ENCODE data around the gene TSPAN31.

Gene TSPAN31

GRCh38 chr12:57752668-57753000, 7.8 kb downstream of the TSPAN31 start:
- DNase-seq (ENCODE audit: low read depth), result no peak

DNA sequence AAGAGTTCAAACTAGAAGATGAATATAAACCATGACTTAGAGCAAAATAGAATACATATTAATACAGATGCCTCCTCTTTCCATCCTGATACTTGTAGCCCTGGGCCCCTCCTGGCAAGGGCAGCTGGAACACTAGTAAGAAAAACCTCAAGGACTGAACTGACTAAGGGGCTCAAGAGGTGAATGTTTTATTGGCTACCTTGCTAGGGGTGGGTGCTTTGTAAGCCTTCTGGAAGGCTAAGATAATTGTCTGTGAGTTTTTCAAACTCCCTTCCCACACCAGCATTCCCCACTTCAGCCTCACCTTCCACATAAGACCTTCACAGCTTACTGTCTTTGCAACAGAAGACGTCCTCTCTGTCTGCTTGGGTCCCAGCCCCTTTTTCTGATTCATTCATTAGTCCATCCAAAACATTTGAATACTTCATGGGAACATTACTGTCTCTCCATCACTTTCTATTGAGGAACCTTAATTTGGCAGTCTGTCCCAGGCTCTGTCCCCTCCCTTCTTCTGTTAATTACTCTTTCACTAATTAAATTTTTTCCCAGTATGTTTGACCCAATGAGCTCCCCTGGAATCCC, 9.0 kb downstream of the TSPAN31 start:
- DNase-seq (ENCODE audit: low read depth), result no peak

DNA sequence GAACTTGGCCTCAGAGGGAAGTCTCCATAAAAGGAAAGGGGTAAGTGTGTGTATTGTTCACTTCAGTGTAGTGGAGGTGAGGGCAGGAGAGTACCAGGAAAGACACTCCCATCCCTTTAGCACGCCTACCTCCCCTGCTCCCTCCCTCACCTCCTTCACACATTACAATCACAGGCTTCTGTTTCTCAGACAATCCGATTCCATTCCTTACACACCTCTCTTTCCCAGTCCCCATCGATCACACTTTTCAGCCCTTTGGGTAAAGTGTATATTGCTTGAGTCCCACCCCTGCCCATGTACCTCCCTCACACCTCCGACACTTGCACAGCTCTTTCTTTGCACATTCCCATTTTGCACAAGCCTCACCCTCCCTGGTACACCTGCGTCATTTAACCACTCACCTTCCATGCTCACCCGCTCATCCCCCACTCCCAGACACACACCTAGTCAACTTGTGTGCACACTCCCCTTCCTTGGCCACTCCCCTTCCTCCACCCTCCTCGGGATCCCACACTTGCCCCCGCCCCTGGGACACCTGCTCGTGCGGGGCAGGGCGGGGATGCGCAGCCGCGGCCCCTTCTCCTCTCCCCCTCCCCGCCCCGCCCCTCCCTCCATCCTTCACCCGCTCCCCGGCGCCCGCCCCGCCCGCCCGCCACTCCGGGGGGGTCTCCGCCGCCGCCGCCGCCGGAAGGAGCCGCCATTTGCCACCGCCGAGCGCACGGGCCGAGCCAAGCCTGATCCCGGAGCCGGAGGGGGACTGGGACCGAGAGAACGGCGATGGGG, 9.8 kb downstream of the TSPAN31 start, which contains the start of gene MARCHF9:
MARCHF9 (plus strand) TSS at position 693 of the 783 bp plus-strand sequence. CDS start 426 bp downstream, outside the sequence.
- DNase-seq (ENCODE audit: low read depth), result peak; percentile 79

- DNase-seq (ENCODE audit: low read depth), result no peak
Observed at GRCh38 chr12:57755194-57755453, 10.3 kb downstream of the TSPAN31 start.

DNA sequence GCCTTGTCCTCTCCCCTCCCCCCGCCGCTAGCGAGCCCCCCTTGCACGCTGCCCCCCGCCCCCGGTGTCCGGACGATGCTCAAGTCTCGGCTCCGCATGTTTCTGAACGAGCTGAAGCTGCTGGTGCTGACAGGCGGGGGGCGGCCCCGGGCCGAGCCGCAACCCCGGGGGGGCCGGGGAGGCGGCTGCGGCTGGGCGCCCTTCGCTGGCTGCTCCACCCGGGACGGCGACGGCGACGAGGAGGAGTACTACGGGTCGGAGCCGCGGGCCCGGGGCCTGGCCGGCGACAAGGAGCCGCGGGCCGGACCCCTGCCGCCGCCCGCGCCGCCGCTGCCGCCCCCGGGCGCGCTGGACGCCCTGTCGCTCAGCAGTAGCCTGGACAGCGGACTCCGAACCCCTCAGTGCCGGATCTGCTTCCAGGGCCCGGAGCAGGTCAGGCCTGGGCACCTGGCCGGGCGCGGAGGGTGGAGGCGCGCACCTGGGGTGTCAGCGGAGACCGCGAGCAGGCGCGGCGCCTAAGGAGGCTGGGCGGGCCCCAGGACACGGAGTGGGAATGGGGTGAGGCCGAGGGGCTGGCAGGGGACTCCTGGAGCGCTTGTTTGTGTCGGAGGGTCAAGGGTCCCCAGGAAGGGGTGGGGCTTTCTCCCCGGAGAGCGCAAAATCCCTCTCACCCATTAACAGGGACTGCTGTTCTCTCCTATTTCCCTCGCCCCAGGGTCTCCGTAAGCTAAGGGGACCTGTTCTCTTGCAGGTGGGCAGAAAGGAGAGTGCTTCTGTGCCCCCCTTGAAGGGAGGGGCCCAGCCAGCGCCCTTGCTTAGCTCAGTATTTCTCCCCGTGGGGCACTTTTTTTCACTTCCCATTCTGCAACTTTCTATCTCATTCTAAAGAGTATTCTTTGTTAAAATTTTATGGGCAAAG, 10.9 kb downstream of the TSPAN31 start:
- DNase-seq (ENCODE audit: low read depth), result no peak

GRCh38 chr12:57756406-57757341, 11.8 kb downstream of the TSPAN31 start:
- peak; percentile 63 for DNase-seq (ENCODE audit: low read depth)

DNA sequence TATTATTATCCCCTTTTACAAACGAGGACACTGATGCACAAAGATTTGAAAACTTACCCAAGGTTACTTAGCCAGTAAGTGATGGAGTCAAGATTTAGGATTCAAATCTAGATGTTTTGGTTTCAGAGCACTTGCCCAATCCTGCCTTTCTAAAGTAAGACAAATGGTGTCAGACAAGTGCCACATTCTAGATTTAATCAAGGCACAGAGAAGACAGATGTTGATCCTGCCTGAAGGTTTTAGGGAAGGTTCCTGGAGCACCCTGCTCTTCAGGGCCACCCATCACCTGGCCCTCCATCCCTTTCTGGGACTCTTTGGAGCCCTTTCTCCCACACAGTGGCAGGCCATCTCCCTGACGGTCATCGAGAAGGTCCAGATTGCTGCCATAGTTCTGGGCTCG, 12.9 kb downstream of the TSPAN31 start:
- DNase-seq (ENCODE audit: low read depth), result no peak

DNA sequence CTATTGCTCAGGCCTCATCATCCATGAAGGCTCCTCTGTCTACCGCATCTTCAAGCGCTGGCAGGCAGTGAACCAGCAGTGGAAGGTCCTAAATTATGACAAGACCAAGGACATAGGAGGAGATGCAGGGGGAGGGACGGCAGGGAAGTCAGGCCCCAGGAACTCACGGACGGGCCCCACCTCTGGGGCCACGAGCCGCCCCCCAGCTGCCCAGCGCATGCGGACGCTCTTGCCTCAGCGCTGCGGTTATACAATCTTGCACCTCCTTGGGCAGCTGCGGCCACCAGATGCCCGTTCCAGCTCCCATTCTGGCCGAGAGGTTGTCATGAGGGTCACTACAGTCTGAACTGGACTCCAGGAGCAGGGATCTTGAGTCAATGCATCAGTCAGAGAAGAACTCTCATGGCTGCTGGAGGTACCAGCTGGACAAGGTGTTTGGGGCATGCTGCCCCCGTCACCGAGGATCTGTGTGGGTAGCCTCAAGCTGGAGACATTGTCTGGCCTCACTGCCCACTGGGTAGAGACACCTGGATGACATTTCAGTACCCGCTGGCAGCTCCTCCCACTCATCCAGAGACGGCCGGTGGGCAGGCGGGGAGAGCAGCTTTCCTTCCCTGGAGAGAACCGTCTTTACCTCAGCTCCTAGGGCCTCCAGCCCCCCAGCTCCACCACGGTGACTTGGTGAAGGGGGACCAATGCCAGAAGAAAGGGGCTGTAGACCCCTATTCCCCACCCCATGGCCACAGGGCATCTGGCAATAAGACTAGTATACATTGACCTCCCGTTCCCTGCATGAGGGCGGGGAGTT, 13.9 kb downstream of the TSPAN31 start:
- no peak for DNase-seq (ENCODE audit: low read depth)

GRCh38 chr12:57759360-57759980, 14.6 kb downstream of the TSPAN31 start:
- DNase-seq (ENCODE audit: low read depth), result no peak

- no peak for DNase-seq (ENCODE audit: low read depth)
Observed at GRCh38 chr12:57760347-57760982, 15.6 kb downstream of the TSPAN31 start.

DNA sequence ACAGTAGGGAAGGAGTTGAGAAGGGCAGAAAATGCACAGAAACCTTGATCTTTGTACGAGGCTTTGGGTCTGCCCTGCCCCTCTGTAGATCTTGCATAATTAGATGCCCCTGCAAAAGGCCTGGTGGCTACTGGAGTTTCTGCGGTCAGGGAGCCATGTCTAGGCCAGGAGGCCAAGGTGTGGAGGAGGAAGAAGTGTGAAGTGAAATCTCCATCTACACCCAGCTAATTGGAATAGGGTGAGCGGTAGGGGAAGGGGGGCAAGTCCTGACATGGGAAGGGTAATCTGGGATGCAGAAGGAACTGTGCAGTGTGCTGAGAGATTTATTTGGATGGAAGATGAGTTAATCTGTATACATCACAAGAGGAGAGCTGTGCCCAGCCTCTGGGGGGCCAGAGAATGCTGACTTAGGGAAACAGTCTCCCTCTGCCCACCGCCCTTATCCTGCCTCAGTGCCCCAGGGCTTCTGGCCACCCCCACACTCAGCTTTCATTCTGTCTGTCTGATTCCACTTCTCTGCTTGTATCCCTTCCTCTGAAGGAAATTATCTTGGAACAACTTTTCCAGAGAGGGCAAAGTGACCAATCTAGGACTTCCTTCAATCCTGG, 16.7 kb downstream of the TSPAN31 start:
- DNase-seq (ENCODE audit: low read depth), result no peak

- DNase-seq (ENCODE audit: low read depth), result no peak
Observed at GRCh38 chr12:57762463-57762862, 17.6 kb downstream of the TSPAN31 start.

DNA sequence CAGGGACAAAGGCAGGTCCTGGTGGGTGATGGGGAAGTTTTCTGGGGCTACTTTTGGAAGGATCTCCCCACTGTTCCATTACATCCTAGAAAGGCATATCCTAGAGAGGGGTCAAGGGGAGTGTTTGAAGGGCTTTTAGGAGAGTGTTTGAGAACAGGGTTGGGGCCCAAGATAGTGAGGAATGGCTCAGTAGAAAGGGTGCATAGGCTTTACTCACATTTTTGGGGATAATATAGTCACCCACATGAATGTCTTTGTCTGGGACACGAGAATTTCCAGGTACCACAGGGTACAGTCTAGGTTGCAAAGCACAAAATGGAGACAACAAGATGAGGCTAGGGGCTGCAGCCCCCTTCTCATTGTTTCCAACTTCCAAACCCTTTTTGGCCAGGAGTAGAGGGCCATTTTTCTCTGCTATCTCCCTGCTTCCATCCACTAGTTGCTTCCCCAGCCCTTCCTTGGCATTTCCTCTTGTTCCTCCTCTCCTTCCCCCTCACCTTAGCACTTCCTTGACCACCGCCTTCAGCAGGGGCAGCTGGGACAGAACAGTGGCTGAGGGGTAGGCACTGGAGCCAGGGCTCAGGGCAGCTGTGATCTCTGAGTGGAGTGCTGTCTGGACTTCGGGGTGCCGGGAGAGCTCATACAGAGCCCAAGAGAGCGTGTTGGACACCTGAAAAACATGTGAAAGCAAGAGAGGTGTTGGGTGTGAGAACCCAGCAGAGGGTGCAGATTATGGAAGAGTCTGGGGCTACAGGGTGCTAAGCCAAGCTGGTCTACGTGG, 19.2 kb downstream of the TSPAN31 start:
- no peak for DNase-seq (ENCODE audit: low read depth)

DNA sequence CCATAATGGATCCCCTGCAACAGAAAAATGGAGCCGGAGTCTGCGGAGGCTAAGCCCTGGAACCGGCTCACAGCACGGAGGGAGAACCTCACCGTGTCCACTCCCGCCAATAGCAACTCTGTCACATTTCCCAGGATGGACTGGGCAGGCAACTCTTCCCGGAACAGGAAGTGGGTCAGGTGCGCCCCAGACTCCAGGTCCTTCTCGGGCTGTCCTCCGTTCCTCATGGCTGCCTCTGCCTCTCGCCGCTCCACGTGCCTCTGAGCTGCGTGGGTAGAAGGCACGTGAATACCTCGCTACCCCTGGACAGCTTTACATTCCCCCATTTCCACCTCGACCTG, 19.8 kb downstream of the TSPAN31 start:
- no peak for DNase-seq (ENCODE audit: low read depth)

DNA sequence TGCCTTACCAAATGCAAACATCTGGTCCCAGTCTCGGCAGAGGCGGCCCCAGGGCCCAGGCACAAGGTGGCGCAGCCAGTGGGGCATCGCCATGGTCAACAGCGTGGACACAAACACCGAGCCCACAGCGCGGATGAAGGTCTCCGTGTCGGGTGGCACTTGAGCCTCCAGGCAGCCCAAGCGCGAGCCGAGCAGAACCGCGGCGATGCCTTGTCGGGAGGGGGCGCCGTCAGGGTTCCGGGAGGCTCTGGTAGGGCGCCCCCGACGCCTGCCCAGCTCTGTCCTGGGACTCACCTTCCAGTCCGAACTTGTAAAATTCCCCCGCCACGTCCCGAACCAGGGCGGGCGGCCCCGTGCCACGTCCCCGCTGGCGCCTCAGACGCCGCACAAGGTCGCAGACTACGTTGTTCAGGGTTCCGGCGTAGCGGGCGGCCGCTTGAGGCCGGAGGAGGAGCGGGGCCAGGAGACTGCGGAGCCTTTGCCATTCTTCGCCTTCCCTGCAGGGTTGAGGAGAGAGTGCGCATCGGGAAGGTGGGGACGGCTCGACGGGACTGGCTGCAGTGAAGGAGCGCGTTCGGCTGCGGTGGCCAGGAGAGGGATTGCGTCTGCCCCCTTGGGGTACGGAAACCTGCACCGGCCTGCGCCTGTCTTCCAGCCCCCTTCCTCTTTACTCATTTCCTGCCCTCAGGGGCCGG, 20.3 kb downstream of the TSPAN31 start:
- DNase-seq (ENCODE audit: low read depth), result no peak

GRCh38 chr12:57765698-57766463, 21.0 kb downstream of the TSPAN31 start:
- no peak for DNase-seq (ENCODE audit: low read depth)

DNA sequence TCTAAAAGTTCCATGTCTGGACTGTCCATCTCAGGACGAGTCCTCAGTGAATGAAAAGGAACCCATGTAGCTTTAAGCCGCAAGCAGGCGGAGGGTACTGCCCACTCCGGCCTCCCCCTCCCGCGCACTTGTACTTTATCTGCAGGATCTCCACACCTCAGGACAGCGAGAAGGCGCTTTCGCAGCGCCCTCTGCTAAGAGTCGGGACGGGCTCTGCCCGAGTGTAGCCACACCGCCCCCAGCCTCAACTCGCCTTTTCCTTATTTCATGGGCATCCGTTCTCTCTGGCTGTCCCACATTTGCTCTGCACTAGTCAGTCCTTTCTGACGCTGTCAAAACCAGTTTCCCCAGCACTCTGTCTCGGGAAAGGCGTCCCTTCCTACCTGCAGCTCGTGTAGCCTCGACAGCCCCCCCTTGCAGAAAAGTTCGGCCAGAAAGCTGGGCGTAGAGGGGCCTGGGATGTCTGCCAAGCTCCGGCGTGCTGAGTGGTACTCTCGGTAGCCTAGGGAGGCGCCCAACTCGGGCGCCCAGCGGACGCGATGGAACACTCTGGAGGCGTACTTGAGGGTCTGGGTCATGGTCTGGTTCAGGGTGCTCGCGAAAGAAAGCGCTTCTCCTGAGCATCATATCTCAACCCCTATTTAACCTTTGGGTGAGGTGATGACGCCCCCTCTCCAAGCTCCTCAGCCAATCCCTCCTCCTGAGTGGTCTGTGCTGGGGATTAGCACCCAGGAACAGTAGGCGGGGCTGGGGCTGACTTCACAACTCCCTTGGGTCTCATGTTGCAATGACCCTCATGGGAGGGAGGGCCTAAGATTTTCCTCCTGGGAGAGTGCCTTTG, 21.8 kb downstream of the TSPAN31 start, which contains the start of gene CYP27B1:
CYP27B1 (minus strand) TSS at position 615 of the 841 bp plus-strand sequence; CDS start at position 578, 37 bp downstream.
- DNase-seq (ENCODE audit: low read depth), result no peak

Measured in activated T-cell treated with anti-CD3 and anti-CD28 coated beads for 24 hours (primary cell).